Fibroblast of gingiva (primary cell): ENCODE measurements around the gene TIE1.

Experiments
- DNase-seq: peaks from one replicate; pipeline ENCODE4 v3.0.0-alpha.2; 2011; ENCODE audit warnings: low read depth

Gene TIE1

GRCh38 chr1:43338001-43338400 lies 37.2 kb downstream of the TIE1 start:
- no peak for DNase-seq

GRCh38 chr1:43339584-43340232 lies 38.9 kb downstream of the TIE1 start:
- no peak for DNase-seq

DNA sequence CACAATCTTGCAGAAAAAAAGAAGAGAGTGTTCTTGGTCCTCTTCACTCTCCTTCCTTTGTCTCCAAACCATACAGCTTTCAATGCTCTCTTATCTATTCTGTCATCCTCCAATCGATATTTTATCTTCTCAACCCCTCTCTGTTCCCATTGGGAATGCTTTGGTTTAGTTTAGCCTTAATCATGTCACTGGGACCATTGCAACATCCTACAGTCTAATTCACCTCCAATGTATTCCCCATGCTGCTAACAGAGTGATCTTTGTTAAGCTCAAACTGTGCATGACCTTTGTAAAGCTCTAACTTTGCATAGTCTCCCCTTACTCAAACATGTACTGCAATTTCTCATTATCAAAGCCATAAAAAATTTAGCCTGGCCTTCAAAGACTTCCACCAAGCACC lies 39.8 kb downstream of the TIE1 start:
- no peak for DNase-seq

DNA sequence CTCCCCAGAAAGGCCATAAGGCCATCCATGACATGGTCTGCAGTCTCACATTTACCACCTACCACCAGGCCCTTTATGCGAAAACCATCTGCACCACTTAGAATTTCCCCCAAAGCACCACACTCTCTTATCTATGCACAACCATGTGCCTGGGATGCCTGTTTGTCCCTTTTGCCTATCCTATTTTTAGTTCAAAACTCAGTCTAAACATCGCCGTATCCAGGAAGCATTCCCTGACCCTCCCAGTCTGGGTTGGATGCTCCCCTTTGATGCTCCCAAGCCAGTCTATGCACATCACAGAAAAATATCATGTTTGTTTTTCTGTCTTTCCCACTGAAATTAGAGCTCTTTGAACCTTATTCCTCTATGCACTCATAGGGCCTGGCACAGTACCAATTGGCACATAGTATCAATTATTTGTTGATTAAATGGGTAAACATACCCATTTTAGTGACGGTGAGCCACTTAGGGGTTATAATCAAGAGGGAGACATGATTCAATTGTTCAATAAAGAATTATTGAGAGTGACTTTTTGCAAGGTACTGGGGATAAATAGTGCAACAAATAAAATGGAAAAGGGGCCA lies 43.6 kb downstream of the TIE1 start:
- no peak for DNase-seq

DNA sequence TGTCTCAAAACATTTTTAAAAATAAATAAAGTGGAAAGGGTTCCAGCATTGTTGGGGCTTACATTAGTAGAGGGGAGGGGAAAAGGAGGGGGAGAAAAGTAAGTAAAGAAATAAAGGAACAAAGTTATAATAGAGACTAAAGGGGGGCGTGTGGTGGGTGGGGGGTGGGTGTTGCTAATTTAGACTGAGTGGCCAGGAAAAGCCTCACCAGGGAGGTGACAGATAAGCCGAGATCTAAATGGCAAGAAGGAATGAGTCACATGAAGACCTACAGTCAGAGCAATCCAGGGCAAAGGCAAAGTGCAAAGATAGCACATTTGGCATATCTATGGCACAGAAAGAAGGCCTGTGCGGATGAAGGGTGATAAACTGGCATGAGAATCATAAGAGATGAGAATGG lies 44.3 kb downstream of the TIE1 start:
- DNase-seq = no peak

DNA sequence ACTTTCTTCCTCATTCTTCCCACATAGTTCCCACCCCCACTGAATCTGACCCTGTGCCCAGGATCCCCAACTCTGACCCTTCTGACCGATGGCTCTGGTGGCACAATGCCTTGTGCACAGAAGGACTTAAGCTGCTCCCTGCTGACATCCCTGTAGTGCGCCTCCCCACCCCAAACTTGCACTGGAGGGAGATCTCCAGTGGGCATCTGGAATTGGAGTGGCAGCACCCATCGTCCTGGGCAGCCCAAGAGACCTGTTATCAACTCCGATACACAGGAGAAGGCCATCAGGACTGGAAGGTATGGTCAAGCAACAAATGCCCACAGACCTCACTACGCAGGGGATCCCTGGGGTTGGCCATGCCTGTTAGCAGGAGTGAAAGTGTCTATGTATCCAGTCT lies 45.9 kb downstream of the TIE1 start:
- no peak for DNase-seq

DNA sequence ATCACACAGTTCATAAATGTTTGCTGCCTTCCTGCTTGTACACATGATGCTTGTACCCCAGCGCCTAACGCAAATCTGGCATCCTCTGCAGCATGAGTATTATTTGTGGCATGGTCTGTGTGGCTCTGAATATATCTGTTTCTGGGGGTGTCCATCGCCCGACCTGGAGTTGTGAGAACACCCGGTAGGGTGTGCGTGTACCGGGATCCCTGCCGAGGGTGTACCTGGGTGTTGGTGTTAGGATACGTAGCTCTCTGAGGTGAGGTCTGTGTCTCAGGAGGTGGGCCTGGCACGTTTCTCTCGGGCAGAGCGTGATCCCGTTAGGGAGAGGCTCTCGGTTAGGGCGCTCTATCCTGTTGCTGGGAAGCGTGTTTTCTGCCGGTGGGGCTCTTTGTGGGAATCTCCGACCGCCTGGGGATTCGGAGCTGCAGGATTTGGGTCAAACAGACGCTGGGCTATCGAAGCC lies 47.6 kb downstream of the TIE1 start:
- no peak for DNase-seq

DNA sequence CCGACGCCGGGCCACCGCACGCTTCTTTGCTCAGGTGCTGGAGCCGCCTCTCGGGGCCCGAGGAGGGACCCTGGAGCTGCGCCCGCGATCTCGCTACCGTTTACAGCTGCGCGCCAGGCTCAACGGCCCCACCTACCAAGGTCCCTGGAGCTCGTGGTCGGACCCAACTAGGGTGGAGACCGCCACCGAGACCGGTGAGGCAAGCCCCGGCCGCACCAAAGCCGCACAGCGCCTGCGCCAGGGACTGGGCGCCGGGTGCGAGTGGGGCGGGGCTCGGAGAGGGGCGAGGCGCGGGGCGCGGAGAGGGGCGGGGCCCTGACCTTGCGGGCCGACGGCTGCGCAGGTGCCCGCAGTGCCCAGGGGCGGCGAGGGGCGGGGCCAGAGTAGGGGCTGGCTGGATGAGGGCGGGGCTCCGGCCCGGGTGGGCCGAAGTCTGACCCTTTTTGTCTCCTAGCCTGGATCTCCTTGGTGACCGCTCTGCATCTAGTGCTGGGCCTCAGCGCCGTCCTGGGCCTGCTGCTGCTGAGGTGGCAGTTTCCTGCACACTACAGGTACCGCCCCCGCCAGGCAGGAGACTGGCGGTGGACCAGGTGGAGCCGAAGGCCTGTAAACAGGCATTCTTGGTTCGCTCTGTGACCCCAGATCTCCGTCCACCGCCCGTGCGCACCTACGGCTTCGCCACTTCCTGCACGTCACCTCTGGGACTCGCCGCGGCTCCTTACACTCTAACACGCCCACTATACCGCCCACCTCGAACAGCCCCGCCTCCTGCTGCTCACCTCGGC lies 48.2 kb downstream of the TIE1 start:
- no peak for DNase-seq

DNA sequence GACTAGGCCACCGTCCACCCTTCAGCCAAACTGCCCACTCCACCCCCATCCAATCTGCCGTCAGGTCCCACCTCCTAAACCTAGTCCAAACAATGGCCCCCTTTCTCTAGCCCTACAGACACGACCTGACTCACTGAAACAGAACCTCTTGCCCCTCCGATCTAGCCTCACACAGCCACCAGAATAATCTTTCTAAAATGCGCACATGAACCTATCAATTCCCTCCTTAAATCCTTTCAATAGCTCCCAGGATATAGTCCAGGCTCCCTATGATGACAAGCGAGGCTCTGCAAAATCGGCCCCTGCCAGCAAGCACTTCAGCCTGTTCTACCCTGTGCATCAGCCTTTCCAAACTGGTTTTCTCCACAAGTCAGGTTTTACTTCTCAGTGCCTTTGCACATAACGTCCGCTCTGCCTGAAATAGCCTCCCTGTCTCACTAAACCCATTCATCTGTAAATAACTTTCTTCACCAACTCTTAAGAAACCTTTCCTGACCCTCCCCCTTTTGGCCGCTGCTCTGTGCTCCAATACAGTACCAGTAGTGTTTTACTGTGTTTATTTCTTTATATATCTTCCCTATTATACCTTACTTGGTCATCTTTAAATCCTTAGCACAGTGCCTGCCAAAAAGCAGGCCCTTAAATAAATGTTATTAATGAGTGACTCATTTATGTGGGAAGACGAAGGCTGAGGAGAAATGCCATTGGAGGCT lies 49.0 kb downstream of the TIE1 start:
- DNase-seq = no peak

GRCh38 chr1:43350976-43351375 lies 50.2 kb downstream of the TIE1 start:
- DNase-seq = no peak

DNA sequence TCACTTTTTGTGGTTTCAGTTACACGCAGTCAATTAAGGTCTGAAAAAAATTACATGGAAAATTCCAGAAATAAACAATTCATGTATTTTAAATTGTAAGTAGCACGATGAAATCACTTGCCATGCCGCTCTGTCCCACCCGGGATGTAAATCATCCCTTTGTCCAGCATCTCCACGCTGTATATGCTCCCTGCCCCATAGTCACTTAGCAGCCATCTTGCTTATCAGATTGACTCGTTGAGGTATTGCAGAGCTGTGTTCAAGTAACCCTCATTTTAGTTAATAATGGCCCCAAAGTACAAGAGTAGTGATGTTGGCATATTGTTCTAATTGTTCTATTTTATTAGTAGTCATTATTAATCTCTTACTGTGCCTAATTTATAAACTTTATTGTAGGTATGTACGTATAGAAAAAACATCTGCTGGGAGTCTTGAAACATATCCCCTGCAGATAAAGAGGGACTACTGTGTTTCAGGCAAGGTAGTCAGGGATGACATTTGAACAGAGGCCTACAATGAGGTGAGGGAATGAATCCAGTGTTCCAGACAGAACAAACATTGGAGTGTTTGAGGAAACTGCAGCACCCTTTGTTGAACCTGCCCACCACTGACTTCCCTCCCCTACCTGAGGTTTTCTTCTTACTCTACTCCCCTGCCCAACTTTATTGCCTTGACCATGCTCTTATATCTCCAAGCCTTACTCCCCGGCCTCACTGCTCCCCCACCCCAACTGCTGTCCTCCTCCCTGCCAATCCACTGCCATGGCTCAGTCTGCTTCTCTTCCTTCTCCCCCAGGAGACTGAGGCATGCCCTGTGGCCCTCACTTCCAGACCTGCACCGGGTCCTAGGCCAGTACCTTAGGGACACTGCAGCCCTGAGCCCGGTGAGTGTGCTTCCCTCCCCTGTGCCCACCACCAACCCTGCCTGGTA lies 50.9 kb downstream of the TIE1 start:
- DNase-seq = no peak

- no peak for DNase-seq
Measured at GRCh38 chr1:43352351-43352705, 51.5 kb downstream of the TIE1 start.

DNA sequence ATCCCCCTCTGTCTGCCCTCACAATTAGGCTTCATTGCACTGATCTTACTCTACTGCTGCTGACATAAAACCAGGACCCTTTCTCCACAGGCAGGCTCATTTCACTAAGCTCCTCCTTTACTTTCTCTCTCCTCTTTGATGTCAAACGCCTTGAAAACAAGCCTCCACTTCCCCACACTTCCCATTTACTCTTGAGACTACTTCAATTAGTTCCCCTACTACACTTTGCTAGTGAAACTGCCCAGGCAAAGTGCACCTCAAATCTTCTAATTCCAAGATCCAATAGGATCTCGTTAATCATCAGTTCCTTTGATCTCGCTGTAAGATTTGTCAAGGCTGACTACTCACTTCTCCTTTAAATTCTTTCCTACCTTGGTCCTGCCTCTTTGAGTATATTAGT lies 52.1 kb downstream of the TIE1 start:
- no peak for DNase-seq

DNA sequence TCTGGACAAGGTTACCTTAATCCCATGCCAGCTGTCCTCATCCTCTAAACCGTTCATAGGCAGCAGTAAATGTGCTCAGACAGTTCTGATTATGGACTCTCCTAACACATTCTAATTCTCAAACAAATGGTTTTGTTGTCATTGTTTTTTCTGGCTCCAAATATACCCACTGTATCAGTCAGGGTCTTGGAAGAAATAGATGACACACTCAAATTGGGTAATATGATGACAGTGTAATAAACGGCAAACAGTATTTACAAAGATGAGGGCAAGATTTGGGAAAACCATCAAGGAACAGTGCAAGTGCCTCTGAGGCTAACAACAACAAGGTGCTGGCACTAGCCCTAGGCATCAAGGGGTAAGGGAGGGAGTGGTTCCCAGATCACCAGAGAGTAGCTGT lies 53.7 kb downstream of the TIE1 start:
- no peak for DNase-seq

DNA sequence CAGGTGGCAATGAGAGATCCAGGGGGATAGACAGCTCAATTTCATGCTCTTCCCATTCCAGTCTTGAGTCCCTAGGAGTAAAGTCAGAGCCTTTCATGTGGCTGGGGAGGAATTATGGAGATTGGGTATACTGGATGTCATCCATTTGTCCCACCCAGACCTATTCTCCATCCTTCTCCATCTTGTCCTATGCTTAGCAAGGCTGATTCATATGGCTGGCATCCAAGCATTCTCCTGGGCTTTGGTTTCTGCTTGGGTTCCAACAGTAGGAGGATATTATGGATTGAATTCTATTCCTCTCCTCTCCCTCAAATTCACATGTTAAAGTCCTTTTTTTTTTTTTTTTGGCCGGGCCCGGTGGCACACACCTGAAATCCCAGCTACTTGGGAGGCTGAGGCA lies 54.2 kb downstream of the TIE1 start:
- no peak for DNase-seq

DNA sequence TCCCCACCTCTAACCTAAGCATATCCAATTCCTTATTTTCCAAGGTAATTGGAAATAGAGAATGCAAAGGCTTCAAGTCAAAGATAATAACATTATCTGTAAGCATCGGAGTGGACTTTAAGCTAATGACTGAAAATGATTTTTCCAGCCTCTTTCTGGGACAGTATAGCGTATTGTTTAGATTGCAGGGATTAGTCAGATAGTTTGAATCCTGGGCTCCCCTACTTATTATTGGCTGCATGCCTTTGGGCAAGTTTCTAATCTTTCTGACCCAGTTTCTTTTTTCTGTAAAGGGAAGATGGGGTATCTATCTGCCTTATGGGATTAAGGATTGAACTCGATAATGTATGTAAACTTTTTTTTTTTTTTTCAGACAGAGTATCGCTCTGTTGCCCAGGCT lies 56.5 kb downstream of the TIE1 start:
- no peak for DNase-seq

DNA sequence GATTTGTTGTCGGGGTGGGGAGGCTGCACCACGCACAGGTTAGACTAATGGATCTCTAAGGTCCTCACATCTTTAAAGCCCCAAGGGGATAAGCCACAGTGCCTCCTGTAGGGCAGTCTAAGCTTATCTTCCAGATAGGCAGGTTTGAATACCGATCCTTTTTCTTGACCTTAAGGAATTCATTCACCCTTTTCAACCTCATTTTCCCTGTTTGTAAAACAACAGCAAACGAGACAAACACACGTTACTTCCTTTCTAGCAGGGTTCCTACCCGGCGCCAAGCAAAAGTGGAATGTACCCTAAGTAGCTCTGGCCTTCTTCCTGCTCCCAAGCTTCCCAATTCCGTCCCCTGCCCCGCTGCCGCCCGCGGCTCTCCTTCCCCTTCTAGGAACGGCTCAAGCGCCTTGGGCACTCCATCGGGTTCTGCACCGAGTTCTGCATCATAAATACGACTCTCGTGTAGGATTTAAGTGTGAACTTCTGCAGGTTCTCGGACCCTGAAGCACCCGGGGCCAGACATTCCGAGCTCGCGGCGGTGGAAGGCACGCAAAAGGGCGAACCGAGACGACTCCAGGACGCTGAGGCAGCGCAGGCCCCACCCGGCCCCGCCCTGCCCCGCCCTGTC lies 57.5 kb downstream of the TIE1 start:
- peak; percentile 31 for DNase-seq

DNA sequence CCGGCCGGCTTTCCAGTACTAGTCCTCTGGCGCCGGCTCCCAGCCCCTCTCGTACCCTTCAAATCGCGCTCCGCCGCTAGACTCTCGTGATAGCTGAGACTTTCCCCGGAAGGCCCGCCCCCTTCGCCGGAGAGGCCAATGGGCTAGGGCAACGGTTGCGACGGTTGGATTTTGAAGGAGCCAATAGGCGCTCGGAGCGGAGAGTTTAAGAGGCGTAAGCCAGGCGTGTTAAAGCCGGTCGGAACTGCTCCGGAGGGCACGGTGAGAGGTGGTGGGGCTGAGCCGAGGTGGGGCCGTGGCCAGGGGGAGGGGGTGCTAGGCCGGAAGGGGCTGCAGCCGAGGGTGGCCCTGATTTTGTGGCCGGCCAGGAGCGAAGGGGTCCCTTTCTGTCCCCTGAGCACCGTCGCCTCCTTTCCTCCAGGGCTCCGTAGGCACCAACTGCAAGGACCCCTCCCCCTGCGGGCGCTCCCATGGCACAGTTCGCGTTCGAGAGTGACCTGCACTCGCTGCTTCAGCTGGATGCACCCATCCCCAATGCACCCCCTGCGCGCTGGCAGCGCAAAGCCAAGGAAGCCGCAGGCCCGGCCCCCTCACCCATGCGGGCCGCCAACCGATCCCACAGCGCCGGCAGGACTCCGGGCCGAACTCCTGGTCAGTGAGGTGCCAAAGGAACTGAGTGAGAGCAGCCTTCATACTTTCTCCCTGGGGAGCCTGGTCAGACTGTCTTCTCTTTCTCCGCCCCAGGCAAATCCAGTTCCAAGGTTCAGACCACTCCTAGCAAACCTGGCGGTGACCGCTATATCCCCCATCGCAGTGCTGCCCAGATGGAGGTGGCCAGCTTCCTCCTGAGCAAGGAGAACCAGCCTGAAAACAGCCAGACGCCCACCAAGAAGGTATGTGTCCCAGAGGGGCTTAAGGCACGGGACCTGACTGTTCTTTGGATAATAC lies 58.2 kb downstream of the TIE1 start, which contains the start of gene CDC20:
Gene CDC20 (plus strand): TSS at position 236 of the 948 bp plus-strand sequence. CDS start 235 bp downstream, at position 471.
- DNase-seq = peak; percentile 92

DNA sequence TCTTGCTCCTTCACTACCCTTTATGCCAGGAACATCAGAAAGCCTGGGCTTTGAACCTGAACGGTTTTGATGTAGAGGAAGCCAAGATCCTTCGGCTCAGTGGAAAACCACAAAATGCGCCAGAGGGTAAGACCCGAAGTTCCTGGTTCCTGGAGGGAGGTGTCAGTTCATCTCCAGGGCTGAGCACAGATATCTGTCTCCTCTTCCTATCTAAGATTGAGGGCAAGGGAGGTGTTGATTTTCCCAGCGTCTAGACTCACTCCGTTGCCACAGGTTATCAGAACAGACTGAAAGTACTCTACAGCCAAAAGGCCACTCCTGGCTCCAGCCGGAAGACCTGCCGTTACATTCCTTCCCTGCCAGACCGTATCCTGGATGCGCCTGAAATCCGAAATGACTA lies 58.9 kb downstream of the TIE1 start:
- no peak for DNase-seq

DNA sequence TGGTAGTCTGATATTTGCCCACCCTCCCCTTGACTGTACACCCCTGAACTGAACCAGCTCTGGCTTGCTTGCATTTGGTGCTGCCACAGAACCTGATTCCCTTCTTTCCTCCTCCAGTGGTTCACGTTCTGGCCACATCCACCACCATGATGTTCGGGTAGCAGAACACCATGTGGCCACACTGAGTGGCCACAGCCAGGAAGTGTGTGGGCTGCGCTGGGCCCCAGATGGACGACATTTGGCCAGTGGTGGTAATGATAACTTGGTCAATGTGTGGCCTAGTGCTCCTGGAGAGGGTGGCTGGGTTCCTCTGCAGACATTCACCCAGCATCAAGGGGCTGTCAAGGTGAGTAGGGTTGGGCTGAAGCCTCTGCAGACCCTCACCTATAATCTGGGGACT lies 59.8 kb downstream of the TIE1 start:
- DNase-seq = no peak
